Measurements from ENCODE around the gene CORO2B.
"Not testable (repeated sequence)": the region's sequence is repeated elsewhere in the genome, so short reads cannot be mapped to it uniquely, and the experiment has no call there.

The CORO2B gene

DNA sequence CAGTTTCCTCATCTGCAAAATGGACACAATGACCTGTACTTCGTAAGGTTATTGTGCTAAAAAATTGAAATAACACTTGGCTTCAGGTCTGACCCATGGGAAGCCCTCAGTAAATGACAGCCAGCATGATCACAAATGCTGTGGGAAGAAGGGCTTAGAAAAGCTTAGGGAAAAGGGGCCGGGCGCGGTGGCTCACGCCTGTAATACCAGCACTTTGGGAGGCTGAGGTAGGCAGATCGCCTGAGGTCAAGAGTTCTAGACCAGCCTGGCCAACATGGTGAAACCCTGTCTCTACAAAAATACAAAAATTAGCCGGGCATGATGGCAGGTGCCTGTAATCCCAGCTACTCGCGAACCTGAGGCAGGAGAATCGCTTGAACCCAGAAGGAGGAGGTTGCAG lies 102.0 kb downstream of the CORO2B start:
- not testable (repeated sequence) for DNase-seq

DNA sequence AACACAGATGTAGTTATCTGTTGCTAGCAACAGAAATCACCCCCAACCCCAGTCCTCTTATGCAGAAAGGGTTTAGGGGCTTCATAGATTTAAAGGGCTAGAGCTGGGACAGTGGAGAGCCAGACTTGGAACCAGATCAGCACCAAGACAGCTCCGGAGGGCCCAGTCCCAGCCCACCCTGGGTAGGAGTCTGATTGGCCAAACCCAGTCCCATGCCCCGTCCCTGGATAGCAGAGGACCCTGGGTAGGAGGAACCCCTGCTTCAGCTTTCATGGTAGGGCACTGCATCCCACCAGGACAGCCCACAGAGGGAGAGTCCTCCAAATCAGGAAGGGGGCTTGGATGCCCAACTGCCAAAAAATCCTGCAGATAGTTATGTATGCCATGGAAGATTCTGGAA lies 103.0 kb downstream of the CORO2B start:
- DNase-seq: no peak

DNA sequence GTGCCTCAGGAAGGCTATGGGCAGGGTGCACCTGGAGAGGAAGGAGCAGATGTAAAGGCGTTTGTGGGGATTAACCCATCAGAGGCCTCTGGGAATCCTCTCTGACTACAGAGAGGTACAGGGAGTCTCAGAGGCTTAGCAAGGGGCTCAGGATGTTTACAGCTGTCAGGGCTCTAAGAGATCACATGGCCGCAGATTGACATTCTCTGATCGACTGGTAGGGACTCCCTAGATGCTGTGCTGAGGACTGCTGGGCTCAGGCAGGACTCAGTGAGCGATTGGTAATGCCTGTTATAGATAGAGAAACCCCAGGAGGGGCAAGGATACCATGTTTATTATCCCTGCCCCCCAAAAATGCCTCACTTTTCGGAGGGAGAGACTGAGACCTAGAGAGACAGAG lies 103.5 kb downstream of the CORO2B start:
- DNase-seq: no peak

DNA sequence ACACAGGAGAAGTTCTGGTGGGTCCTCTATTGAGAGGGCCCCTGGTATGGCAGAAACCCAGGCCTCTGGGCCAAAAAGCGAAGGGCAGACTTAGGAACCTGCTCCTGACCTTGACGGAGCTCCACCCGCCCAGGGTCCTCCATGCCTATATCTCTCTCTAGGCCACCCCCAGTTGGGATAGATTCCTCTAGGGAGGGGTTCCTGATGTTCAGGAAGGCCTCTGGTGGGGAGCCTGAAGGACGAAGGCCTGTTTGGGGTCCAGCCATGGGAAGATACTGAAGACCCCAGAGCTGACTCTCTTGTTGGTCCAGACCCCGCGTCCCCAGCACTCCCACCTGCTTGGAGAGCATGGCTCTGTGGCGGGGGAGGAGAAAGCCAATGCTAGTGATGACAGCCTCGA lies 104.2 kb downstream of the CORO2B start:
- no peak for DNase-seq

DNA sequence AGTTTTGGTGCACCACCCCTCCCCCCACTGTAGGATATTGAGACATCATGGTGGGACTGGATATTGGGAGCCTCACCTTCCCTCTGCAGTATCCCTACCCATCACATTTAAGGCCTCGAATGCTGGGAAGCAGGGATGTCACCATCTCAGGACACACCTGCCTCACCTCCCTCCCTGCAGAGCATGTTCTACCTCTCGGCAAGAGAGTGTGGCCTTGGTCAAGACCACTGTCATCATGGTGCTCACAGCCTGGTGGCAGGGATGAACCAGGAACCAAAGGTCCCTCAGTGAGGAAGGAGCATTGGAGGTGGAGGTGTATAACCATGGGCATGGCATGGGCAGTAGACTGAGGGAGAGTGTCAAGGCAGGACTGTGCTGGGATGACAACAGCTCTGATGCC lies 104.8 kb downstream of the CORO2B start:
- no peak for DNase-seq

DNA sequence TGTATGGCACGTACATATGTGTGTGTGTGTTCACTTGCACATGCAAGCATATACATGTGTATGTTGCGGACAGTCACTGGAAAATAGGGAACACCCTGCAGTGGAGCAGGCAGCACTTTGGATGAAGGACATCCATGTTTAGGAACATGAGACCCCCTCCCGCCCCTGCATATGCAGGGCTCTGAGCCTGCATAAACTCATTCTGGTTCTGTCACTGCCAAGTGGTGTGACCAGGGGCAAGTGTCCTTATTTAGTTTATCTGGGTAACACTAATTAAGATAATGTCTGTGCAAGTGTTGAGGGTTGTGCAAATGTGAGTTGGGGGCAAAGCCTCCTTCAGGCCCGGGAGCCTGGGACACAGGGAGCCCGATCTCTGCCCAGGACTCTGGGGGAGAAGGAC lies 105.7 kb downstream of the CORO2B start:
- DNase-seq: no peak

DNA sequence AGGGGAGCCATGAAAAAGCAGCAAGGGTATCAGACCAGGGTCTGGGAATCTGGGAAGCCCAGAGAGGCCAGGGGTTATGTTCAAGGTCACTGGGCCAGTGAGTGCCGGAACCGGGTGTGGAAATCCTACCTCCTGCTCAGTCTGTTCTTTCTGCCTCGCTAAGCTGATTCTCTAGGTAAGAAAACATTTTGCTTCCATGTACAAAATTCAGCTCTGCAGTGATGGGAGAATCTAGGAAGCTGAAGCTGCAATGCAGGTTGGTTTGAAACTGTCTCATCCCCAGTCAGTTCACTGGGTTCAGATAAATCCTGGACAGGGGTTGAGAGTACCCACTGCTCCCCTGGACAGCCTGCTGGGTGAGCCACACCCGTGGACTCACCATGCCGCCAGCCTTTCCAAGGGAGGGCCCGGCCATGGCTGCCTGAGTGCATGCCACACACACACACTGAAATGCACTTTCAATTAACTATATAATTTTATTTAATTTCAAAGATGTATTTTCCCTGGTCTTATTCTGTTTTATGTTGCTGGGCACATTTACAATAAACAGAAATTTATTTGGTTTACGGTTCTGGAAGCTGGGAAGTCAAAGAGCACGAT lies 108.4 kb downstream of the CORO2B start:
- DNase-seq: no peak

DNA sequence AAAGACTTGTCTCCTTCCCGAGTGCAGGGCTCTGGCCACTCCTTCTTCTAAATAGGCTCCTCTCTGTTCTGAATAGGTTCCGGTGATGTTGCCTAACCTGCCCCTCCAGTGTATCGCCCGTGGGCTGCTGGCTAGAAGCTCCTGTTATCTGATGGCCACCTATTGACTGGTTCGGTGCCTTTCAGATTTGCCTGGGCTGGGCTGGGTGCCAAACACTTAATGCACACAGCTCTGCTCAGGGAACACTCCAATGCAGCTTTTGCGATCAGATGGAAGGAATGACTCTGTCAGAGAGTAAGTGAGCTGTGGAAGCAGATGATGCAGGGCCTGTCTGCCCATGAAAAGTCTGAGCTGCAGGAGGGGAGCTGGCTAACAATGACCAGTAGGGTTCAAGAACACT lies 112.9 kb downstream of the CORO2B start:
- peak; percentile 21 to 33 for DNase-seq

DNA sequence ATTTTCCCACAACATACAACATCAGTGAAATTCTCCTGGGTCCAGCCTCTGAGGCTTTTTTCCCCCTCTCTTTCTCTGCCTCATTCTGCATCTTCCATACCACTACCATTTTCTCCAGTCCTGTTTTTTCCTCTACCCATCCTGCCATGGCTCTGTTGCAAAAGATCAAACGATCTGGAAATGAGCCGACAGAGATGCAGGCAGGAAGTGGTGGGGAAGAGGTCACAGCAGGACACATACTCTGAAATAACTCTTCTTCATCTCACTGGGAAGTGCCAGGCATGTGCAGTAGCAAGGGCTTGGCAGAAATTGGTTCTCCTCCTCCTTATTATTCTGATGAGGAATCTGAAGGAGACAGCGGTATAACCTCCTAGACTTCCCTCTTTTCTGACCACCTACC lies 114.3 kb downstream of the CORO2B start:
- no peak for DNase-seq

DNA sequence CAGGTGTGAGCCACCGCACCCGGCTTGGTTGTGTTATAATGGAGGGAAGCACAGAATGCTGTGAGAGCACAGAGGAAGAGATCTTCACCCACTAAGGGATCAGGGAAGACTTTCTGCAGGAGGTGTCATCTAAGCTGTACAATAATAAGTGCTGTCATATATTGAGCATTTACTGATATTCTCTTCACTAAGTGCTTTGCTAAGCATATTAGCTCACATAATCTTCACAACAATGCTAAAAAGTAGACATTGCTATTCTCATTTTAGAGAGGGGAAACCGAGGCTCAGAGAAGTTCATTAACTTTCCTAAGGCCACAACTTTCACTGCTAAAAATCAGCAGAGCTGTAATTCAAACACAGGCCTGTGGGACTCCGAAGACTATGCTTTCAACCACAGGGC lies 115.3 kb downstream of the CORO2B start:
- no peak for DNase-seq

DNA sequence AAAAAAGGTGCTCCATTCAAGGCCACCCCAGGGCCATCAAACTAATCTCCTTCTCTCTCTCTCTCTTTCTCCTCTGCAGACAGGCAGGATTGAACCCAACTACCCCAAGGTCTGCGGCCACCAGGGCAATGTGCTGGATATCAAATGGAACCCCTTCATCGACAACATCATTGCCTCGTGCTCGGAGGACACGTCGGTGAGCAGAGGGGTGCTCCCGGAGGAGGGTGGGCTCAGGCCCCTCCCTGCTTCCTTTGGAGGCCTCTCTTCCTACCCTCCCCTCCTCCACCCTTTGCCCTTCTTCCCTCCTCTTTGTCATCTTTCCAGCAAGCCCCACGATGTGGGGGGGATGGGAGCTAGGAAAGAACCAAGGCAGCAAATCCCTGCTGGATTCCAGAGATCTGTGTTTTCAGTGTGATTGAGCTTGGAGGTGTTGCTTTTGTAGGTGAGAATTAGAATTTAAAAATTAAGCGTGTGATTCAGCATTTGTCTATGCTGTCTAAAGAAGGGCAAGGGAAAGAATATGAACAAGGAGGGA lies 116.3 kb downstream of the CORO2B start:
- DNase-seq: no peak

DNA sequence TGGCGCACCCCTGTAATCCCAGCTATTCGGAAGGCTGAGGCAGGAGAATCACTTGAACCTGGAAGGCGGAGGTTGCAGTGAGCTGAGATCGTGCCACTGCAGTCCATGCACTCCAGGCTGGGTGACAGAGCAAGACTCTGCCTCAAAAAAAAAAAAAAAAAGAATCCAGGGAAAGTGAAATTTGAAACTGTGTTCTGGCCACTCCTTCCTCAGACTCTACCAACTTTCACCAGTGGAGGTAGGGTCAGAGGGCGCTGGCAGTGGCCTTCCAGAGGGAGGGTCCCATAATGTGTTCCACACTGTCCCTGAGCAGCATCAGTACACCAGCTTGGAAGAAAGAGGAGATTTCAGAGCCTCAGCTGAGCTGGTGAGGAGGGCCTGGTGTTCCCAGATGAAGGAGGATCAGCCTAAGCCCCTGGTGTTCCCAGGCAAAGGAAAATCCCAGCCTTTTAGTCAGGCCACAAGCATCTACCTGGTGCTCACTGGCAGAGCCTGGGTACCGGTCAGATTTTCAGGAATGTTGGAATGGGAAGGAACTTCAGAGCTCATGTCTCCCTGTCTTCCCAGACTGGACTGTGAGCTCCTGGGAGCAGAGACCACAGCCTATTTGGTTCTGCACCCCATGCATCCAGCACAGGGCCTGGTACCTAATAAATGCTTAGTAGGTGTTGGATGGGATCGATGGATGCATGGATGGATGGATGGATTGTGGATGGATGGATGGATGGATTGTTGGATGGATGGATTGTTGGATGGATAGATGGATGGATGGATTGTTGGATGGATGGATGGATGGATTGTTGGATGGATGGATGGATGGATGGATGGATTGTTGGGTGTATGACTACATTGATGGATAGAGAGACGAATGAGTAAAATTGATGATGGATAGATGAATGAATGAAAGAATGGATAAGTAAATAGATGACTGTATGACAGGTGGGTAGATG lies 117.9 kb downstream of the CORO2B start:
- no peak for DNase-seq

DNA sequence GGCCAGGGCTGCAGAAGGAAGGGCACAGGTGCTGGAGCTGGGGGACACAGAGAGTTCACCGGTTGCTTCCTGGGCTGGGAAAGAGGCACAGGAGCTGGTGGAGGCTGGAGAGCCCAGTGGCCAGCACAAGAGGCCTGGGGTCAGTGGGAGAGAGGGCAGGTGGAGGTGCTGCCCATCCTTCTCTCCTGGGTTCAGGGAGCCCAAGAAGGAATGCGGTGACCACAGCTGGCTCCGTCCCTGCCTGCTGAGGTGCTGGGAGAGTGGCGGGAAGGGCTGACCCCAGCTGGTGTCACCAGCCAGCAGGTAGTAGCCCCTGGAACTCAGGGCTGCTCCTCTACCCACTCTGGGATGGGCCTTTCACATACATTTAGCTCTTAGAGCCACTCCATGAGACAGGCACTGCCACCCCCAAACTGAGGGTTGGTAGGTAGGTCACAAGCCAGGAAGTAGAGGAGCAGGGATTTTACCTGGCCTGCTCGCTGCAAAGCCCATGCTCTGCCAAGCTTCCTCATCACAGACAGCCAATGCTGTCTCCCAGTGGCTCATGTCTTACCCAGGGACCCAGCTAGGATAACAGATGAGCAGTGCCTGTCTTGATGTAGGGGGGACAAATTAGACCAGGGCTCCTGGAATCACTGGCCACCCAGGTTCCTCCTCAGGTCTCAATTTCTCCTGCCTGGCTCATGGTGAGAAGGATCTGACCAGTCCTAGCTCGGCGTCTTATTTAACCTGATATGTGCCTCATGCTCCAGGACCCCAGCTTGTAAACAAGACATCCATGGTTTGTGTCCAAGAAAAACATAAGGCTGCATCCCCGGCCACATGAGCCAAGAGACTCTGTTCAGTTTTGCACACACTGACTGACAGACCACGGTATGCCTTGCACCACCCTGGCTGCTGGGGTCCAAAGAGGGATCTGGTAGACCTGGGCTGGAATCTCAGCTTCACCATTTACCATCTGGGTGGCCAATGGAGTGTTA lies 119.2 kb downstream of the CORO2B start:
- DNase-seq: no peak

DNA sequence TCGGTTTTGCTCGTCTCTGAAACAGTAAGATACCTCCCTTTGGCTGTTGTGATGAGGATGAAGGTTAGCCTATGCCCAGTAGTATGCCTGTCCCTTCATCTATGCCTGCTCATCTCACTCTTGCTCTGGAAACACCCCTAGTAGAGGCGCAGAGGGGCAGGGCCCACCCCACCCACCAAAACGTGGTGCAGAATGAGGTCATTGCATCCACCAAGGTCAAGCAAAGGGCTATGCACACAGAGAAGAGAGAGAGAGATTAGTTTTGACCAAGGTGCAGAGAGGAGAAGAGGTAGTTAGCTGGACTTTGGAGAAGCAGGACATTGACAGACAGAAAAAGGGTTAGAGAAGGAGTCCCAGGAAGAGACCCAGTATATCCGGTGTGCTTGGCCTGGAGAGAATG lies 119.9 kb downstream of the CORO2B start:
- no peak for DNase-seq

DNA sequence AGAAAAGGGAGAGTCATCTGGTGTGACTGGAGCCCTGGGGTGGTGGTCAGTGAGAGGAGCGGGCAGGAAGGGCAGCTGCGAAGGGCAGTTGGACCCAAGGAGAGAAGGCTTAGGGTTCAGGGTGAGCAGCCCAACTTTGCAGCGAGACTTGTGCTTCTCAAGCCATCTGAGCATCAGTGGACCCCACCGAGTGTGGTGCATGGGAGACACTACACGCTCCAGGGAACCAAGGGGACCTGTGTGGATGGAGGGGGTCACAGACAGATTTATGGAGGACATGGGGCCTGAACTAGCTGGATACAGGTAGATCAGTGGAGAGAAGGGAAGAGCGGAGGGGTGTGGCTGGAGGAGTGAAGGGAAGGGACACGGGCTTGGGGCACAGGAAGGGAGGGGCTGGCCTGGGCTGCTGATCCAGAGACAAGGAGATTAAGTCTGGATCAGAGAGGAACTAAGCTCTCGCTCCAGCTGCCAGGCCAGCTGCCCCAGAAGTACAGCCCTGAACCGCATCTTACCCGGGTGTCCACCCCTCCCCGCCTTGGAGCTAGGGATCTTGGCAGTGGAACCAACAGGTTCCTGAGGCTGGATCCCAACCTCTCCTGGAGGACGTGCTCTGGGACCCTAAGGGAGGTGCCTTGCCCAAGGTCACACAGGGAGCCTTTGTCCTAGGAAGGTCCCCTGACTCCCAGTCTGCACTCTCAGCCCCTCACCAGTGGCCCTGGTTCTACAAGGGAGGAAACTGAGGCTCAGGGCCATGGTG lies 120.5 kb downstream of the CORO2B start:
- no peak for DNase-seq

DNA sequence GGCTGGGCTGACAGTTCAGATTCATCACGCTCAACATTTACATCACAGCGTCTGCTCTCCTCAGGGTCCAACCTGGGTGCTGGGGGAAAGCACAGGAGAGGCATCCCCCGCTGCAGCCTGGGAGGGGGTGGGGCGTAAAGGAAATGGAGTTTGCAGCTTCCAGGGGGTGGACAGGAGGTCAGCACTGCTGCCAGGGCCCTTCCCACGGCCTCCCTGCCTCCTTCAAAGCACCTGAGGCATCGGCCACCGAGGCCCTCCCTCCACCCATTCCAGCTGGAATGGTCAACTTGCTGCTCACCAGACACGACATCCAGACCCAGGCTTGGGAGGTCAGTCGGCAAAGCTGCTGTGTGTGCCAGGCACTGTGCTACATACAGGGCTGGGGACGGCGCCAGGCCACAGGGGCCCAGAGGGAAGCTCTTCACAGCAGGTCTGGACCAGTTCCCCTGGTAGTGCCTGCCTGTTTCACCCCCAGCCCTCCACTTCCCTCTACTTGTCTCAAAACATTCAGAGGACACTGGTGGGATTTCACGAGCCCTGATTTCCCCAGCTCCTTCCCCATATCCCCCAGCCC lies 121.2 kb downstream of the CORO2B start:
- no peak for DNase-seq

DNA sequence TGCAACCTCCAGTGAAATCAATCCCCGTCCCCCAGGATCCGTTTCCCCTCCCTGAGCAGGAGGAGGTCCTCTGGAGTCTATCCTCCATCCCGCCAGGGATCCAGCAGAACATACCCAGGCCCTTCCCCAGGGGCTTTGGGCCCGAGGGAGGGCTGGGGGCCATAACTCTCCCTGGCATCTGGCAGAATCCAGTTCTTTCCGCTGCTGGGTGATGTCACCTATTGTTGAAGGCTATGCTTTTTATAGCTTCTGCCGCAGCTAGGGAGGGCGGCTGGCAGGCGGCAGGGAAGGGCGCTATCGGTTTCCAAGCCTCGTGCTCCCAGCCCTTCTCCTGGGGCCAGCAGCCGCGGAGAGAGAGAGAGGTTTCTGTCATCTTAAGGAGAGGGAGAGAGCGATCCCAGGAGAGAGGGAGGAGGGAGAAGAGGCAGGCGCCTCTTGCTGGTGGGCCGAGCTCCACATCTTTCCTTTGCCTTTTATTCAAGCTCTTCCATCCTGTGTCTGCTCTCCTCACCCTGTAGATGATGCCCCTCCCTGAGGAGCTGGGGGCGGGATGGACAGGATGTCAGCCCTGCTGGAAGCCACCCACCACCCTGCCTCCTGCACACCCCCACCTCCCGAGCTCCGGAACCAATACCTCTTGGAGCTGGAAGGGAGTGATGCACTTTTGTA lies 121.8 kb downstream of the CORO2B start:
- peak; percentile 43 to 60 for DNase-seq

DNA sequence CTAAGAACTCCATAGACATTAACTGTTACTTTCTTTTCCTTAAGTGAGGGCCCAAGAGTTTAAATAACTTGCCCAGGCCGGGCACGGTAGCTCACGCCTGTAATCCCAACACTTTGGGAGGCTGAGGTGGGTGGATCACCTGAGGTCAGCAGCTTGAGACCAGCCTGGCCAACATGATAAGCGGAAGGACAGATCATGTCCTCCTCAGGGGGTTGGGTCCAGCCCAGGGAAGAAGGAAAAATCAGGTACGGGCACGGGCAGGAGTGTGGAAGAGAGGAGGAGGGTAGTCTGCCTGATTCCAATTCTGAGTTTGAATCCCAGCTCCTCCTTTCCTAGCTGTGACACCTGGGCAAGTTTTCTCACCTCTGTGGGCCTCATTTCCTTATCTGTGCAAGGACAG lies 123.1 kb downstream of the CORO2B start:
- DNase-seq: no peak

DNA sequence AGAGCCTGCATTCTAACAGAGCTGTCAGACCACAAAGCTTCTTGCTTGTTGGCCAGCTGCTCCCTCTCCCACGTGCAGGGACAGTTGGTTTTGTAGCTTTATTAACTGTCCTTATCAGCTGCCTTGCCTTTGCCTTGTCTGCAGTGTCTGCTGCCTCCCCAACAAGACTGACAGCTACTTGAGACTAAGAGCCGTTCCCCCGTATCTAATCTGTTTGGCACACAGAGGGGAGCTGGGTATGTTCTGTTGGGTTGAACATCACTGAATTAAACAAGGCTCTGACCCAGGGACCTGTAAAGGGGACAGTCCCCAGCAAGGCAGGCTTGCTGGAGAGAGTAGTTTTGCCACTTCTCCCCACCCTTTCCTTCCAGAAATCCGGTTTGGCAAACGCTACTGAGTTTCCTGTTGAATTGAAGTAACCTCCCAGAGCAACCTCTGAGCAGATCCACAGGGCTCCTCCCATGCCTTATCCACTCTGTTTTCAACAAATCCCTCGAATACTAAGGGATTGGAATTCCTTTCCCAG lies 125.8 kb downstream of the CORO2B start:
- DNase-seq: no peak

DNA sequence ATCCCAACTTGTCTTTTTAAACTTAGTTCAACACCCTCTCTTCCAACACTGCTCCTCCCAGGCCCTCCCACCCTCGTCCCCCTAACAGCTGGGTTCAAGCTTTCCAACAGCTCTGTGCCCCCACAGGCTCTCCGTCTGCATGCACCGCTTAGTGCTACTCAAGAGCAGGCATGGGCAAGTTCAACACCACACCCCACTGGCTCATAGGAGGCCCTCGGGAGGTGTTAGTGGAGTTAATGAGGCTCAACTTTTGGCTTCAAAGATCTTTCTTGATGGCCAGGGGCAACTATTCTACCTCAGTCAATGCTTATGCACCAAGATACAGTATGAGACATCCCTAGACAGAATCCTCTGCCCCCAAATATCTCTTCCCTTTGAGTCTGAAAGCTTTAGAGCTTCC lies 127.5 kb downstream of the CORO2B start:
- DNase-seq: no peak

DNA sequence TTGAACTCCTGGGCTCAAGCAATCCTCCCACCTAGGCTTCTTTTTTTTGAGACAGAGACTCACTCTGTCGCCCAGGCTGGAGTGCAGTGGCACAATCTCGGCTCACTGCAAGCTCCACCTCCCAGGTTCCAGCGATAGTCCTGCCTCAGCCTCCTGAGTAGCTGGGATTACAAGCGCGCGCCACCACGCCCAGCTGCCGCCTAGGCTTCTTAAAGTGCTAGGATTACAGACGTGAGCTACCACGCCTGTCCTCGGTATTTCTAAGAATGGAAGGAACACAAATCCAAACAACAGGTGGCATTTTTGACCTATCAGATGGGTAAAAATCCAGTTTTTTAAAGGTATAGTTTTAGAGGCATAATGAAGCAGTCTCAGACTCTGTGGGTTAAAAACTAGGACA lies 128.1 kb downstream of the CORO2B start:
- DNase-seq: no peak
